Left lung (tissue), 10 donors: ENCODE measurements around the gene TAF9B. TPM values are rescaled to one million over a fixed set of nuclear protein-coding genes. Genes with fewer than 3 reads are reported as not detected.

ENCODE experiments used
- ATAC-seq: fragments of 200-7000 bp; cut with Tn5 transposase; one replicate; pipeline ENCODE4 v1.9.1; 2020; ENCODE audit warnings: moderate library complexity
- DNase-seq, 4 donors: peaks; one replicate each; pipeline ENCODE4 v3.0.0-alpha.2; 2013 to 2020
- H3K27ac ChIP-seq, 2 donors: fragments of 200-600 bp; sonication (generic) in 1 of 2; one replicate each; pipeline versions ENCODE4 v1.5.0 to v1.8.0; 2020 to 2021
- H3K27me3 ChIP-seq, 2 donors: fragments of 200-600 bp; sonication (generic) in 1 of 2; one replicate each; pipeline versions ENCODE4 v1.5.0 to v1.8.0; 2020 to 2021
- H3K36me3 ChIP-seq, 2 donors: fragments of 200-600 bp; sonication (generic) in 1 of 2; one replicate each; pipeline versions ENCODE4 v1.5.0 to v1.8.0; 2020 to 2021
- H3K4me1 ChIP-seq, 2 donors: fragments of 200-600 bp; one replicate each; pipeline ENCODE4 v1.8.0; 2021
- H3K4me3 ChIP-seq, 2 donors: fragments of 200-600 bp; sonication (generic) in 1 of 2; one replicate each; pipeline versions ENCODE4 v1.5.0 to v1.8.0; 2020 to 2021; ENCODE audit warnings: mild to moderate bottlenecking in 1 of 2
- H3K9me3 ChIP-seq, 2 donors: fragments of 200-600 bp; sonication (generic) in 1 of 2; one replicate each; pipeline versions ENCODE4 v1.5.0 to v1.8.0; 2020 to 2021
- intact Hi-C, 2 donors: fragments of 100-400 bp; cut with DNase I; formaldehyde crosslinking; loops; one replicate each; pipeline versions ENCODE4 v1.11.2 to v1.14.2; 2022
- polyA plus RNA-seq, 6 donors: library from polyadenylated mRNA; unstranded; fragments of 120-200 nt; gene quantifications; one replicate each; pipeline ENCODE4 v1.2.1, GENCODE V29; 2013; ENCODE audit not compliant: insufficient read length in 6 of 6
- total RNA-seq, 2 donors: library from RNA; stranded (reverse); fragmentation: NEBNext Ultra II Directional; extraction: Animal tissue kit (Norgen Biotek cat#: 25700); gene quantifications; one replicate each; pipeline ENCODE4 v1.2.1, GENCODE V29; 2021
- TF ChIP-seq, protein P1 (sequence below), 2 donors: fragments of 200-600 bp; sonication (generic) in 1 of 2; IDR thresholded peaks; one replicate each; pipeline versions ENCODE4 v1.5.0 to v1.8.0; 2021; ENCODE audit warnings: antibody characterized with exemption in 2 of 2
- donor health status: DM: no; HTN: yes; CAD: no.
- donor health status: DM: no; HTN: no; CAD: no.

Gene TAF9B
- total and polyA plus RNA-seq, 8 donors, result 13.9 to 46.9 (median 41.4) TPM

DNA sequence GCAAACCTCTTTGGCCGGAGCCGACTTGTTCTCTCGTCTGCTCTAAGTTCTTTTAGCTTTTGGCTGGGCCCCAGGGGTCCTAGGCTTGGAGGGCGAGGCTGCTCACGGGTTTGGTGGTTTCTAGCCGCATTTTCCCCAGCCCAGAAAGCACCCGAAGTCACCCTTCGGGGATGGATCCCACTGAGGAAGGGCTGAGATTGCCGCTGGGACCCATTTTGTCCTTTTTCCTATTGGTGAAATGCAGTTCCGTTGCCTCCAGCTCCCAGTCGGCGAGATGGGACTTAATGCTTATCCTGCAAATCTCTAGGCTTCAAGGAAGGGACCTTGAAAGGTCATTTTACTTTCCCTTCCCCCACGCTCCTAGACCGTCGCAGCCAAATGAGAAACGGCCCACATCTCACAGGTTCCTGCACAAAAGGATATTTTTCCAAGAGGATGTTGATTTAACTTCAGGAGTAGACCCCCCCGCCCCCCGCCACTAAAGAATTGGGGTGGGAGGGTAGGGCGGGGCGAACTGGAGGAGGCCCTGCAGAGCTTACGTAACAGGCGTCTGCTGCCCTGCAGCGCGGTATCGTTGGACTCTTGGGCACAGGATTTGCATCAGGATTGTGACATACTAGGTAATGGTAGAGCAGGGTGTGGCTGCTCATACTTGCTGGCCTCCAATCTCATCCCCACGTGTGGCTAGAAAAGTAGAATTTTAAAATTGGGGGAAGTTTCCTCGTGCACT lies 34.8 kb downstream of the TAF9B start:
- H3K27ac ChIP-seq, result peak overlapping the region; percentile 92 to 97
- peak overlapping the region; percentile 48 to 67 for H3K4me3 ChIP-seq
- DNase-seq (peak; percentile 20 to 75 (median 63)), ATAC-seq (peak; percentile 75)
- peaks cover 8 to 43% of the 10 kb centered on the region in 2 donors for H3K4me1 ChIP-seq
- no peaks in the 10 kb centered on the region for H3K36me3 ChIP-seq
- H3K27me3 ChIP-seq, result no peaks in the 10 kb centered on the region
- TF ChIP-seq, protein P1, sequence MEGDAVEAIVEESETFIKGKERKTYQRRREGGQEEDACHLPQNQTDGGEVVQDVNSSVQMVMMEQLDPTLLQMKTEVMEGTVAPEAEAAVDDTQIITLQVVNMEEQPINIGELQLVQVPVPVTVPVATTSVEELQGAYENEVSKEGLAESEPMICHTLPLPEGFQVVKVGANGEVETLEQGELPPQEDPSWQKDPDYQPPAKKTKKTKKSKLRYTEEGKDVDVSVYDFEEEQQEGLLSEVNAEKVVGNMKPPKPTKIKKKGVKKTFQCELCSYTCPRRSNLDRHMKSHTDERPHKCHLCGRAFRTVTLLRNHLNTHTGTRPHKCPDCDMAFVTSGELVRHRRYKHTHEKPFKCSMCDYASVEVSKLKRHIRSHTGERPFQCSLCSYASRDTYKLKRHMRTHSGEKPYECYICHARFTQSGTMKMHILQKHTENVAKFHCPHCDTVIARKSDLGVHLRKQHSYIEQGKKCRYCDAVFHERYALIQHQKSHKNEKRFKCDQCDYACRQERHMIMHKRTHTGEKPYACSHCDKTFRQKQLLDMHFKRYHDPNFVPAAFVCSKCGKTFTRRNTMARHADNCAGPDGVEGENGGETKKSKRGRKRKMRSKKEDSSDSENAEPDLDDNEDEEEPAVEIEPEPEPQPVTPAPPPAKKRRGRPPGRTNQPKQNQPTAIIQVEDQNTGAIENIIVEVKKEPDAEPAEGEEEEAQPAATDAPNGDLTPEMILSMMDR (IDR thresholded peaks at IDR 0.05), result no peak
- intact Hi-C loops, result loop anchor here in 1 of 2 donors (5.0 kb wide), 1 partner anchor 197 kb away; no protein-coding TSS in a partner anchor
- H3K9me3 ChIP-seq, result no peaks in the 10 kb centered on the region

GRCh38 chrX:78103623-78104446 lies 35.6 kb downstream of the TAF9B start, which contains the start of gene PGK1:
TSS of gene PGK1 (plus strand) at chrX:78104248. CDS start at chrX:78104341, 93 bp downstream.
- Histone ChIP-seq H3K4me3 (peak within 1 kb of the TSS; percentile 48 to 67), H3K36me3 (no peaks in the 10 kb centered on the region), H3K27ac (peak within 1 kb of the TSS; percentile 92 to 97), H3K27me3 (no peaks in the 10 kb centered on the region), H3K9me3 (no peaks in the 10 kb centered on the region), H3K4me1 (peaks cover 7 to 35% of the 10 kb centered on the region in 2 donors)
- DNase-seq, result peak; percentile 91 to 97 (median 96)
- ATAC-seq, result peak; percentile 97
- intact Hi-C loops, result loop anchor here in 1 of 2 donors (5.0 kb wide), 1 partner anchor 197 kb away; no protein-coding TSS in a partner anchor
- TF ChIP-seq, protein P1 (IDR thresholded peaks at IDR 0.05), result no peak

DNA sequence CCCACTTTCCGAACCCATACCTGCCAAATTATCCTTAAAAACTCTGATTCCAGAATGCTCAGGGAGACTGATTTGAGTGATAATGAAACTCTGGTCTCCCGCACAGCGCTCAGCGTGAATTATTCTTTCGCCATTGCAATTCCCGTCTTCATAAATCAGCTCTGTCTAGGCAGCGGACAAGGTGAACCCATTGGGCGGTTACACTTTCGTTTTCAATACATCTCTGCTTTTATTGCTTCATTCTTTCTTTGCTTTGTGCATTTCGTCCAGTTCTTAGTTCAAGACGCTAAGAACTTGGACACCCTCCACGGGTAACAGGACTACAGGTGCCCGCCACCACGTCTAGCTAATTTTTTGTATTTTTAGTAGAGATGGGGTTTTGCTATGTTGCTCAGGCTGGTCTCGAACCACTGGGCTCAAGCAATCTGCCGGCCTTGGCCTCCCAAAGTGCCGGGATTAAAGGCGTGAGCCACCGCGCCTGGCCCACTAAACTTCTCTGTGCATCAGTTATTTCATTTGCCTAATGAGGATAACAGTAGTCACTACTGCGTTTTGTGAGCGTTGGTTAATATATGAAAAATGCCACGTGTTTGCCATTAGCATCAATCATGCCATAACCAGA lies 36.3 kb downstream of the TAF9B start:
- peak overlapping the region; percentile 92 to 97 for H3K27ac ChIP-seq
- H3K4me1 ChIP-seq, result peaks cover 0 to 28% of the 10 kb centered on the region in 2 donors
- intact Hi-C loops, result loop anchor here in 1 of 2 donors (5.0 kb wide), 1 partner anchor 196 kb away; no protein-coding TSS in a partner anchor
- TF ChIP-seq, protein P1 (IDR thresholded peaks at IDR 0.05), result no peak
- ATAC-seq (no peak), DNase-seq (no peak)
- H3K27me3 ChIP-seq, result no peaks in the 10 kb centered on the region
- H3K36me3 ChIP-seq, result no peaks in the 10 kb centered on the region
- peak overlapping the region; percentile 4 to 67 for H3K4me3 ChIP-seq
- no peaks in the 10 kb centered on the region for H3K9me3 ChIP-seq

DNA sequence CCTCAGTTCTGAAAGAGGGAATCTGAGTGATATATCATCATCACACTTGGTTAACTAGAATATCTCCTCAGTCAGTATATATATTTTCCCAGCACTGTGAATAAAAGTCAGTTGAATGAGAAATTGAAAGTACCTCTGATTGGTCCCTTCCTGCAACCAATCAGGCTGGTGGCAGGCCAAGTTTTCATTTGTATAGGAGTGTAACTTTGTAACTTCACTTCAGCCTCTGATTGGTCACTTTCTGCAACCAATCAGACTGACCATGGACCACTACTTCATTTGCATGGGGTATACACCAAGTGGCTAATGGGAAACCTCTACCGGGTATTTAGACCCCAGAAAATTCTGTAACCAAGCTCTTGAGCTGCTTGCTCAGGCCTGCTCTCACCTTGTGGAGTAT lies 37.4 kb downstream of the TAF9B start:
- H3K9me3 ChIP-seq, result no peaks in the 10 kb centered on the region

More for the DNA sequence above, 37.4 kb downstream of the TAF9B start:
- Histone ChIP-seq H3K27me3 (no peaks in the 10 kb centered on the region), H3K36me3 (no peaks in the 10 kb centered on the region), H3K4me1 (peaks cover 0 to 18% of the 10 kb centered on the region in 2 donors), H3K27ac (no peak overlapping the region), H3K4me3 (no peak overlapping the region)
- ATAC-seq, result no peak
- TF ChIP-seq, protein P1 (IDR thresholded peaks at IDR 0.05), result no peak
- intact Hi-C loops, result loop anchor here in 1 of 2 donors (5.0 kb wide), 1 partner anchor 195 kb away; no protein-coding TSS in a partner anchor
- peak in 2 of 4 donors; percentile 16 to 43 for DNase-seq
